CD4-positive, alpha-beta T cell treated with Interleukin-2 at 100 ng/mL for 4 hours (primary cell): Measurements from ENCODE around the gene HACL1.
"Not testable (repeated sequence)": the region's sequence is repeated elsewhere in the genome, so short reads cannot be mapped to it uniquely, and the experiment has no call there.

Experiments used
- DNase-seq: peaks from one replicate; pipeline ENCODE4 v3.0.0-alpha.2; 2020; ENCODE audit warnings: low spot score

HACL1 gene

GRCh38 chr3:15629860-15630597, 28.7 kb upstream of the HACL1 start:
- peak; percentile 84 for DNase-seq

GRCh38 chr3:15628967-15629366, 27.6 kb upstream of the HACL1 start:
- no peak for DNase-seq

- DNase-seq, result peak; percentile 40
Measured at GRCh38 chr3:15623535-15624440, 22.4 kb upstream of the HACL1 start.

GRCh38 chr3:15619659-15620464, 18.5 kb upstream of the HACL1 start:
- DNase-seq, result not testable (repeated sequence)

GRCh38 chr3:15616053-15616452, 14.7 kb upstream of the HACL1 start:
- DNase-seq, result no peak

GRCh38 chr3:15614958-15615357, 13.6 kb upstream of the HACL1 start:
- no peak for DNase-seq

GRCh38 chr3:15612001-15612400, 10.6 kb upstream of the HACL1 start:
- no peak for DNase-seq

- DNase-seq, result no peak
Measured at GRCh38 chr3:15611018-15611417, 9.6 kb upstream of the HACL1 start.

GRCh38 chr3:15610082-15610759, 8.9 kb upstream of the HACL1 start:
- DNase-seq, result no peak

- no peak for DNase-seq
Measured at GRCh38 chr3:15606434-15606891, 5.1 kb upstream of the HACL1 start.

GRCh38 chr3:15604584-15604983, 3.2 kb upstream of the HACL1 start:
- DNase-seq, result not testable (repeated sequence)

GRCh38 chr3:15602816-15603215, 1.4 kb upstream of the HACL1 start:
- DNase-seq, result not testable (repeated sequence)

- no peak for DNase-seq
Measured at GRCh38 chr3:15602146-15602536, 772 bp upstream of the HACL1 start.

- no peak for DNase-seq
Measured at GRCh38 chr3:15601046-15601398, 347 bp downstream of the HACL1 start.

- DNase-seq, result no peak
Measured at GRCh38 chr3:15595955-15596354, 5.4 kb downstream of the HACL1 start.

GRCh38 chr3:15592968-15593367, 8.4 kb downstream of the HACL1 start:
- no peak for DNase-seq

GRCh38 chr3:15591928-15592327, 9.4 kb downstream of the HACL1 start:
- no peak for DNase-seq

- no peak for DNase-seq
Measured at GRCh38 chr3:15591242-15591641, 10.1 kb downstream of the HACL1 start.

GRCh38 chr3:15585111-15585845, 16.1 kb downstream of the HACL1 start:
- no peak for DNase-seq

- no peak for DNase-seq
Measured at GRCh38 chr3:15581471-15582394, 19.6 kb downstream of the HACL1 start.
